ENCODE measurements around the gene ZNF384.

DNA sequence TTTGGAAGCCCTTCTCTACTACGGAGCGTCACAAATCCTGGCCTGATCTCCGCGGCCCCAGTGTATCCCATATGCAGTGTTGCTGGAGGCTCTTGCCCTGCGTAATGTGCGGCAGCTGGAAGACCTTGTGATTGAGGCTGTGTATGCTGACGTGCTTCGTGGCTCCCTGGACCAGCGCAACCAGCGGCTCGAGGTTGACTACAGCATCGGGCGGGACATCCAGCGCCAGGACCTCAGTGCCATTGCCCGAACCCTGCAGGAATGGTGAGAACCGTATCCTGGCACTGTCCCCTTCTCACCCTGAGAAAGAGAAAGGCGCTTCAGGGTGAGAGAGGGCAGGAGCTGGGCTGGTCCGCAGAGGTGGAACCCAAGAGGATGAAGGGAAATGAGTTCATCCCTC, 40.0 kb upstream of the ZNF384 start:
- TF ChIP-seq POLR2AphosphoS5 (IDR thresholded peaks at IDR 0.05) (no peak), POLR2A (IDR thresholded peaks at IDR 0.05) (no peak)
- TF ChIP-seq, protein P1, sequence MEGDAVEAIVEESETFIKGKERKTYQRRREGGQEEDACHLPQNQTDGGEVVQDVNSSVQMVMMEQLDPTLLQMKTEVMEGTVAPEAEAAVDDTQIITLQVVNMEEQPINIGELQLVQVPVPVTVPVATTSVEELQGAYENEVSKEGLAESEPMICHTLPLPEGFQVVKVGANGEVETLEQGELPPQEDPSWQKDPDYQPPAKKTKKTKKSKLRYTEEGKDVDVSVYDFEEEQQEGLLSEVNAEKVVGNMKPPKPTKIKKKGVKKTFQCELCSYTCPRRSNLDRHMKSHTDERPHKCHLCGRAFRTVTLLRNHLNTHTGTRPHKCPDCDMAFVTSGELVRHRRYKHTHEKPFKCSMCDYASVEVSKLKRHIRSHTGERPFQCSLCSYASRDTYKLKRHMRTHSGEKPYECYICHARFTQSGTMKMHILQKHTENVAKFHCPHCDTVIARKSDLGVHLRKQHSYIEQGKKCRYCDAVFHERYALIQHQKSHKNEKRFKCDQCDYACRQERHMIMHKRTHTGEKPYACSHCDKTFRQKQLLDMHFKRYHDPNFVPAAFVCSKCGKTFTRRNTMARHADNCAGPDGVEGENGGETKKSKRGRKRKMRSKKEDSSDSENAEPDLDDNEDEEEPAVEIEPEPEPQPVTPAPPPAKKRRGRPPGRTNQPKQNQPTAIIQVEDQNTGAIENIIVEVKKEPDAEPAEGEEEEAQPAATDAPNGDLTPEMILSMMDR (IDR thresholded peaks at IDR 0.05 in 8 of 11, conservative IDR thresholded peaks at IDR 0.05 in 3 of 11), result no peak
